CD14-positive monocyte (primary cell): ENCODE results near the gene CREB1. TPM values are rescaled to one million over a fixed set of nuclear protein-coding genes. Genes with fewer than 3 reads are reported as not detected.

Source experiments
- DNase-seq, 3 donors: peaks; one replicate each; pipeline ENCODE4 v3.0.0-alpha.2; 2011 to 2022
- H2AFZ ChIP-seq: 2 replicates; pipeline ENCODE4 v1.6.0; 2012; ENCODE audit warnings: mild to moderate bottlenecking, low read depth, low read length, inconsistent platforms; ENCODE audit not compliant: insufficient read depth, poor library complexity, severe bottlenecking
- H3K27ac ChIP-seq, 2 donors: 1 replicate in 1 of 2; 2 replicates in 1 of 2; pipeline ENCODE4 v1.5.1; 2012 to 2013; ENCODE audit warnings: low read length in 2 of 2, control low read depth in 1 of 2, inconsistent platforms in 1 of 2, low read depth in 1 of 2, mild to moderate bottlenecking in 1 of 2
- H3K27me3 ChIP-seq, 2 donors: one replicate each; pipeline versions ENCODE4 v1.6.0 to v1.6.1; 2011 to 2013; ENCODE audit warnings: low read length in 2 of 2; ENCODE audit not compliant: control insufficient read depth in 2 of 2, insufficient read depth in 2 of 2
- H3K36me3 ChIP-seq, 2 donors: replicated peaks in 1 of 2; 1 replicate in 1 of 2; 2 replicates in 1 of 2; pipeline versions ENCODE4 v1.5.1 to v1.6.1; 2012 to 2013; ENCODE audit warnings: low read length in 2 of 2, control low read depth in 1 of 2, inconsistent platforms in 1 of 2, mild to moderate bottlenecking in 1 of 2; ENCODE audit not compliant: insufficient read depth in 2 of 2, control insufficient read depth in 1 of 2
- H3K4me1 ChIP-seq, 2 donors: 1 replicate in 1 of 2; 2 replicates in 1 of 2; pipeline versions ENCODE4 v1.5.1 to v1.6.1; 2012 to 2013; ENCODE audit warnings: low read length in 2 of 2, control low read depth in 1 of 2, inconsistent platforms in 1 of 2, mild to moderate bottlenecking in 1 of 2, moderate library complexity in 1 of 2; ENCODE audit not compliant: insufficient read depth in 2 of 2, control insufficient read depth in 1 of 2
- H3K4me2 ChIP-seq: replicated peaks from 2 replicates; pipeline ENCODE3; 2012; ENCODE audit warnings: low read length, moderate library complexity, mild to moderate bottlenecking; ENCODE audit not compliant: poor library complexity, severe bottlenecking; ENCODE audit errors: extremely low read depth
- H3K4me3 ChIP-seq, 3 experiments: fragments of 200-600 bp in 1 of 3; sonication (generic) in 1 of 3; replicated peaks in 1 of 3; 1 replicate in 2 of 3; 2 replicates in 1 of 3; pipeline ENCODE4 v1.5.1; 2011 to 2013; ENCODE audit warnings: low read length in 3 of 3, mild to moderate bottlenecking in 3 of 3, control low read depth in 2 of 3, low read depth in 2 of 3, inconsistent platforms in 1 of 3, moderate library complexity in 1 of 3
- H3K79me2 ChIP-seq: 2 replicates; pipeline ENCODE4 v1.6.0; 2012; ENCODE audit warnings: mild to moderate bottlenecking, control low read depth, inconsistent platforms, low read length, moderate library complexity; ENCODE audit not compliant: insufficient read depth
- H3K9ac ChIP-seq: 2 replicates; pipeline ENCODE4 v1.6.0; 2017; ENCODE audit warnings: low read length, mild to moderate bottlenecking; ENCODE audit not compliant: insufficient read depth, poor library complexity, severe bottlenecking
- H3K9me3 ChIP-seq, 2 donors: replicated peaks in 1 of 2; 1 replicate in 1 of 2; 2 replicates in 1 of 2; pipeline versions ENCODE4 v1.5.1 to v1.6.1; 2012 to 2013; ENCODE audit warnings: low read length in 2 of 2, control low read depth in 1 of 2; ENCODE audit not compliant: control insufficient read depth in 1 of 2, insufficient read depth in 1 of 2
- H4K20me1 ChIP-seq: 2 replicates; pipeline ENCODE4 v1.6.0; 2012; ENCODE audit warnings: mild to moderate bottlenecking, low read length, control low read depth, moderate library complexity; ENCODE audit not compliant: insufficient read depth
- H3K27ac Mint-ChIP-seq, 7 donors: one replicate each; pipeline ENCODE4 v1.8.0; 2020; ENCODE audit warnings: mild to moderate bottlenecking in 7 of 7, mixed read lengths in 7 of 7, moderate library complexity in 6 of 7, inconsistent platforms in 2 of 7
- H3K27me3 Mint-ChIP-seq, 3 donors: one replicate each; pipeline ENCODE4 v1.8.0; 2021 to 2022; ENCODE audit warnings: low read depth in 3 of 3, mild to moderate bottlenecking in 3 of 3, mixed read lengths in 3 of 3, moderate library complexity in 3 of 3, inconsistent platforms in 1 of 3
- H3K36me3 Mint-ChIP-seq, 2 donors: one replicate each; pipeline ENCODE4 v1.8.0; 2020; ENCODE audit warnings: mixed read lengths in 2 of 2, inconsistent platforms in 1 of 2, mild to moderate bottlenecking in 1 of 2
- H3K4me1 Mint-ChIP-seq: one replicate; pipeline ENCODE4 v1.8.0; 2020; ENCODE audit warnings: mild to moderate bottlenecking, mixed read lengths
- H3K4me3 Mint-ChIP-seq, 2 donors: one replicate each; pipeline ENCODE4 v1.8.0; 2020; ENCODE audit warnings: mild to moderate bottlenecking in 2 of 2, mixed read lengths in 2 of 2, moderate library complexity in 1 of 2
- H3K9me3 Mint-ChIP-seq, 7 donors: one replicate each; pipeline ENCODE4 v1.8.0; 2020 to 2022; ENCODE audit warnings: mixed read lengths in 7 of 7, mild to moderate bottlenecking in 6 of 7, moderate library complexity in 6 of 7, inconsistent platforms in 2 of 7
- WGBS: methylation state at CpG from one replicate; pipeline ENCODE4 v1.1.5; 2013; ENCODE audit warnings: missing lambda C conversion rate; ENCODE audit not compliant: insufficient coverage; 5-methylcytosine and 5-hydroxymethylcytosine counted together
- intact Hi-C, 2 donors: fragments of 100-400 bp; cut with micrococcal nuclease; formaldehyde crosslinking; loops; one replicate each; pipeline versions ENCODE4 v1.15.0 to v1.15.1; 2023
- polyA plus RNA-seq, 3 donors: library from polyadenylated mRNA; depleted of rRNA in 1 of 3; unstranded in 2 of 3; stranded (reverse) in 1 of 3; fragments of 300-500 nt in 2 of 3; fragments of >200 nt in 1 of 3; fragmentation: Illumina TruSeq in 2 of 3; gene quantifications; 1 replicate in 2 of 3; 2 replicates in 1 of 3; pipeline ENCODE4 v1.2.3, GENCODE V29; 2012 to 2021
- TF ChIP-seq, protein P1 (sequence below): fragments of 200-600 bp; IDR thresholded peaks from one replicate; pipeline ENCODE4 v1.8.0; 2022; ENCODE audit warnings: antibody characterized with exemption, mild to moderate bottlenecking

CREB1 gene
- polyA plus RNA-seq, 3 donors, result 43.3 to 60.5 (median 55.2) TPM

DNA sequence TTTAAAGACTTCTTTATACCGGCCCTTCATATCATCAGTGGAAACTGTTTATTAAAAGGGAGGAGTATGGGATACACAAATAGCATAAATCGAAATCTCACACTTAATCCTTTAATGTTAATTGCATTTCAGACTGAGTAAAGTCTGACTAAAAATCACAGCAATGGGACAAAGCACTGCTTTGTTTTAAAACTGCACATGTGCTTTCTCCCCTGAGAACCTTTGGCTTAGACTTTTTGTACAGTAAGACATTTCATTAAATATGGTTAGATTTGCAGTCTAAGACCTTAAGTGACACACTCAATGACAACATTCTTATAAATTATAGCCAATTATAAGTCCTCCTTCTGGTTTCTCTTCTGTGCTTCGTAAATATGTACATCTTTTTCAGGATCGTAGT lies 83.0 kb downstream of the CREB1 start:
- Mint-ChIP-seq H3K9me3 (peaks cover 0 to 4% (median 0%) of the 10 kb centered on the region in 7 donors), H3K27me3 (peaks cover 0 to 1% (median 0%) of the 10 kb centered on the region in 3 donors), H3K4me3 (no peak overlapping the region), H3K4me1 (no peaks in the 10 kb centered on the region), H3K27ac (no peak overlapping the region), H3K36me3 (peaks cover 37 to 53% of the 10 kb centered on the region in 2 donors)
- intact Hi-C loops, result no loop called here
- Histone ChIP-seq H3K4me3 (no peak overlapping the region), H2AFZ (no peak overlapping the region), H3K36me3 (peaks cover 25 to 60% of the 10 kb centered on the region in 2 donors), H3K9me3 (no peaks in the 10 kb centered on the region), H3K4me1 (no peaks in the 10 kb centered on the region), H3K4me2 (no peak overlapping the region), H3K9ac (no peak overlapping the region), H3K27me3 (no peaks in the 10 kb centered on the region), H4K20me1 (no peaks in the 10 kb centered on the region), H3K79me2 (peaks cover 11% of the 10 kb centered on the region), H3K27ac (no peak overlapping the region)
- no peak for DNase-seq
- TF ChIP-seq, protein P1, sequence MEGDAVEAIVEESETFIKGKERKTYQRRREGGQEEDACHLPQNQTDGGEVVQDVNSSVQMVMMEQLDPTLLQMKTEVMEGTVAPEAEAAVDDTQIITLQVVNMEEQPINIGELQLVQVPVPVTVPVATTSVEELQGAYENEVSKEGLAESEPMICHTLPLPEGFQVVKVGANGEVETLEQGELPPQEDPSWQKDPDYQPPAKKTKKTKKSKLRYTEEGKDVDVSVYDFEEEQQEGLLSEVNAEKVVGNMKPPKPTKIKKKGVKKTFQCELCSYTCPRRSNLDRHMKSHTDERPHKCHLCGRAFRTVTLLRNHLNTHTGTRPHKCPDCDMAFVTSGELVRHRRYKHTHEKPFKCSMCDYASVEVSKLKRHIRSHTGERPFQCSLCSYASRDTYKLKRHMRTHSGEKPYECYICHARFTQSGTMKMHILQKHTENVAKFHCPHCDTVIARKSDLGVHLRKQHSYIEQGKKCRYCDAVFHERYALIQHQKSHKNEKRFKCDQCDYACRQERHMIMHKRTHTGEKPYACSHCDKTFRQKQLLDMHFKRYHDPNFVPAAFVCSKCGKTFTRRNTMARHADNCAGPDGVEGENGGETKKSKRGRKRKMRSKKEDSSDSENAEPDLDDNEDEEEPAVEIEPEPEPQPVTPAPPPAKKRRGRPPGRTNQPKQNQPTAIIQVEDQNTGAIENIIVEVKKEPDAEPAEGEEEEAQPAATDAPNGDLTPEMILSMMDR, result no peak
- no CpG with 5 or more reads among the region's 4 CpGs for WGBS

DNA sequence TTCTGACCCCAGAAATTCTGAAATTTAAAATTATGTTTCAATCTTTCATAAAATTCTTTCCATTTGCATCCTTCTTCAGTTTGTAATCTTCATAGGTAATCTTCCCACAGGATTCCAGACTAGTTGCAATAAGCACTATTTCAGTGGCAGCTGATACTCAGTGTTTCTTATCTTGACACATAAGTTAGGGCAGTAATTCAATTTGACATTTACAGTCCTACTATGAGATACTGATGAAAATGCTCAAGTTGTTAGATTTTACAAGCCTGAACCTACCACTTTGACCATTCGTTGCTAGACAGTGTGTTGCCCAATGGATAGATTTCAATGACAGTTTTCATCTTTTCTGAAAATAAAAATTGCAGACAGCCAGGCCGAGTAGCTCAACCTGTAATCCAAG lies 85.1 kb downstream of the CREB1 start:
- H3K9ac ChIP-seq, result no peak overlapping the region
- Mint-ChIP-seq H3K4me3 (no peak overlapping the region), H3K4me1 (peaks cover 12% of the 10 kb centered on the region), H3K36me3 (peaks cover 32 to 54% of the 10 kb centered on the region in 2 donors), H3K27me3 (no peaks in the 10 kb centered on the region), H3K27ac (peak overlapping the region in 2 of 7 donors; percentile 59 to 67), H3K9me3 (no peaks in the 10 kb centered on the region)
- no peak overlapping the region for H3K4me3 ChIP-seq
- H3K9me3 ChIP-seq, result no peaks in the 10 kb centered on the region
- H2AFZ ChIP-seq, result no peak overlapping the region
- intact Hi-C loops, result no loop called here
- H3K27ac ChIP-seq, result no peak overlapping the region
- H3K36me3 ChIP-seq, result peaks cover 31 to 65% of the 10 kb centered on the region in 2 donors
- no peak for DNase-seq
- H4K20me1 ChIP-seq, result no peaks in the 10 kb centered on the region
- H3K79me2 ChIP-seq, result peaks cover 26% of the 10 kb centered on the region
- 100% methylated on average over 2 of the region's 2 CpGs for WGBS
- H3K4me1 ChIP-seq, result peaks cover 8 to 14% of the 10 kb centered on the region in 2 donors
- TF ChIP-seq, protein P1, result no peak
- no peak overlapping the region for H3K4me2 ChIP-seq
- H3K27me3 ChIP-seq, result no peaks in the 10 kb centered on the region
